Amniotic epithelial cell (primary cell): Measurements from ENCODE around the gene STAB1.

Experiments used
- DNase-seq: peaks from one replicate; pipeline ENCODE4 v3.0.0-alpha.2; 2010; ENCODE audit warnings: low read depth

Gene STAB1

DNA sequence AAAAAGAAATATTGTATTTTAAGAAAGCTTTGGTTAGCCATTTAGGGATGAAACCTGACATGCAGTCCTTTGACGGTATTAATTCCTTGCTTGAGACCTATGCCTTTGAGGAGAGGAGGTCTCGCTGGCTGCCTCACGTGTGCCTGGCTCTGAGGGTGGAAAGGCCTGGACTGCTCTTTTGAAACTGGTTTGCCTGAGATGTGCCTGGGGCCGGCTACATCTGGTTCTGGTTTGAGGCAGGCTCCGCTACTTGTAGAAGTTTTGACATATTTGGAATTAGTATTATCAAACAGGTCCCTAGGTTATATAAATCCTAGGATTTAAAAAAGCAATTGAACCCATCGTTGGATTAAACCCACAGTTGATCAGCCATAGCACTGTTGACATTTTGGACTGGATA is 33.3 kb upstream of the STAB1 start:
- DNase-seq: no peak

DNA sequence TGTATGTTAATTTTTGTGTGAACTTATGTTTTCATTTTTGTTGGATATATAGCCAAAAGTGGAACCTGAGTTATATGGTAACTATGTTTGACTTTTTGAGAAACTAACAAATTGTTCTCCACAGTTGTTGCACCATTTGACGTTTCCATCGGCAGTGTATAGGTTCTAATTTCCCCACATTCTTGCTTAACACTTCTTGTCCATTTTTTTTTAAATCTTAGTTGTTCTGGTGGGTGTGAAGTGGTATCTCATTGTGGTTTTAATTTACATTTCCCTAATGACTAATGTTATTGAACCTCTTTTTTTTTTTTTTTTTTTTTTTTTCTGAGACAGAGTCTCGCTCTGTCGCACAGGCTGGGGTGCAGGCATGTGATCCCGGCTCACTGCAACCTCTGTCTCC is 31.7 kb upstream of the STAB1 start:
- no peak for DNase-seq

DNA sequence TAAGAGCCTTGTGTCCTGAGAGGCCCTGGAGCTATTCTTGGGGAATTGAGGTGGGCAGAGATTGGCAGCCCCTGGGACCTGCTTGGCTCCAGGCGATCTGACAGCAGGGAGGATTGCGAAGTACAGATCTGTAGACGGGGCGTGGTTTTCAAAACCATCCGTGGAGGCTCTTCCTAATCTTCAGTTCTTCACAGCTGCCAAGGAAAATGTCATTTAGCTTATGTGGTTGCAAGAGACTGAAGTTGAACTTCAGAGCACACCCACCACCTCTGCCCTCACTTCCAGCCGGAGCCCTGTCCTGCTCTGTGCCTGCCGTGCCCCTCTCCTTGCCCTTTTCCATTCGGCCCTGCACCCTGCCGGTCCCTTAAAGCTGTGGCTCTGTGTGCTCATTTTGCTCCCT is 26.8 kb upstream of the STAB1 start:
- DNase-seq: peak; percentile 86

DNA sequence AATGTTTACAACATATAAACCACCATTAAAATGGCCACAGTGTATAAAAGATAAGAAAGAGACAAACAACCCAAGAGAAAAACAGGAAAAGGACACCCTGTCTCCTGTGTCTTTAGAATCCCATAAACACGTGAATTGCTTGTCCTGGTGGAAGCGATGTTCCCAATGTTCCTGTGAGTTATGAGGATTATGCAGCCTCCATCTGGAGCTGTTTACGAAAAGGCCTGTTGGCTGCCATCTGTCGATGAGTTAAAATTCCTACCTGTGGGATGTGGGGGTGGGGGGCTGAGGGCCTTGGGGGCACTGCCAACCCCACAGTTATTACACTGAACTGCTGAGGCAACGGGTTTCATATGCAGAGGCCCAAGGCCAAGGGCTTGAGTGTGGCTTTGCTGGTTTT is 26.1 kb upstream of the STAB1 start:
- peak; percentile 74 for DNase-seq

DNA sequence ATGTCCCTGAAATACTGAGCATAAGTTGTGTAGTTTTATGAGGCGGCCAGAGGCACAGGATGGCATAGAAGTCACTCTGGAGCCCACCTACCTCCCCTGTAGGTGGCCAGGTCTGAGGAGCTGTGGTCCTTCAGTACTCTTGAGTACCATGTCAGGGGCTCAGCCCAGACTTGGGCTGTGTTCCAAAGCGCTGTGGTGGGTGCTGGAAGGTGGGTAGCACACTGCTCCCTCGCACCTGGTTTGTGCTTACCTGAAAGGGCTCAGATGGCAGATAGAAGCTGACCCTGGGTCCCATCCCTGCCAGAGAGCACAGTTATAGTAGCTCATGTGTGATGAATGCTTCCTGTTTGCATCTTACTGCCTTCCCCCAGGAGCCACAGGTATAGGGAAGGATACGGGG is 24.2 kb upstream of the STAB1 start:
- no peak for DNase-seq

DNA sequence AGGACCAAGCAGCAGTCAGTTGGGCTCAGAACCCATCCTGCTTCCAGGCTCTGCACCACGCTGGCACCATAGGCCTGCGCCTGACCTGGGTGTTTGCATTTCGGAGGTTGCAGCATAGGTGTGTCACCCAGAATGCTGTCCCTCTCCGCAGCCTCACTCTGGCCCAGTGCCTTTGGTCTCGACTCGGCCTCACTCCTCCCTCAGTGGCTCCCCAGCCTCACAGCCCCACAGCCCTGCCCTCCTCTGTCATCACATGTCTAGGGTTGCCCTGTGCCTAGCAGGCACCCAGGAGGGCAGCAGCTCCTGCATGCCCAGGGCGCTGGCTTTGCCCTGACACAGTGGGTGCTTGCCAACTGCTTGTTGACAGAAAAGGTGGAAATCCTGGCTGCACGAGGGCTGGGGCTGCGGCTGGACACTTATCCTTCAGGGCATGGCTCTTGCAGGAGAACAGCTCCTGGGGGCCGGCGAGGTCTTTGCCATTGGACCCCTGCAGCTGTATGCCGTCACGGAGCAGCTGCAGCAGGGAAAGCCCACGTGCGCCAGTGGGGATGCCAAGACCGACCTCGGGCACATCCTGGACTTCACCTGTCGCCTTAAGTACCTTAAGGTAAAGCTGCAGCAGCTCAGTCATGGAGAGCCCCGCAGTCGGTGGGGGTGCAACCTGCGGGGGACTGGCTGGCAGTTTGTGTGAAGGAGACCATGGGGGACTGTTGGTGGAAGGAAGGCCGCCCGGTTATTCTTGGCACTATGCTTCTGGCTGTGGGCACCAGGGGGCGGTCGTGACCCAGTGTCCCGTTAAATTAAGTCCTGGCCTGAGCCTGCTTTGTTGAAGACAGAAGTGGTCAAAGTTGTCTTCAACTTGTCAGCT is 23.5 kb upstream of the STAB1 start:
- DNase-seq: peak; percentile 59

DNA sequence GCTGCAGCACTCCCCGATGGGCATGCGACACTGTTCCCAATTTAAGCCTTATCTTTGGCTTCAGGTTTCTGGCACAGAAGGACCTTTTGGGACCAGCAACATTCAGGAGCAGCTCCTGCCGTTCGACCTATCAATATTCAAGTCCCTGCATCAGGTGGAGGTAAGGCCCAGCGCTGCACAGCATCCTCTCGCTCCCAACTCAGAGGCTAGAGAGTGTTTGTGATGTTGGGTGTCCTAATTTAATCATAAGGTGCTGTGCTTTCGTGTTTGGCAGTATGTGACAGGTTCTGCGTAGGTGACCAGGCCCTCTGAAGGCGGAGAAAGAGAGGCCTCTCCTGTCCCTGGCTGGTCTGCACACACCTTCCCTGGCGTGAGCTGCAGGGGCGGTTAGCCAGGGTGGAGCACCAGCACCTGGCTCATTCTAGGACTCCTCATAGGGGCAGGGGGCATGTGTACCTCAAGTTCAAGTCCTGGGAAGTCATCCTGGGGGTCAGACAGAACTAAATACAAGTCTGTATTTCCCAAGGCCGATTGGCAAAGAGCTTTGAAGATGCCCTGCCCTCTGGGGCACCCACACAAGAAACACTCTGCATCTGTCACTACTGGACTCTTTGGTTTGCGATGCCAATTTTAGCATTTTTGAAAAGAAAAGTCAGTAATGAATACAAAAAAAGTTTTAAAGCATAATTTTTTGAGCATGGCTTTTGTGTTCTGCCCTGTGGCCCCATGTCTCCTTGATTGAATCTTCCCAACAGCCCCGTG is 22.7 kb upstream of the STAB1 start:
- no peak for DNase-seq

DNA sequence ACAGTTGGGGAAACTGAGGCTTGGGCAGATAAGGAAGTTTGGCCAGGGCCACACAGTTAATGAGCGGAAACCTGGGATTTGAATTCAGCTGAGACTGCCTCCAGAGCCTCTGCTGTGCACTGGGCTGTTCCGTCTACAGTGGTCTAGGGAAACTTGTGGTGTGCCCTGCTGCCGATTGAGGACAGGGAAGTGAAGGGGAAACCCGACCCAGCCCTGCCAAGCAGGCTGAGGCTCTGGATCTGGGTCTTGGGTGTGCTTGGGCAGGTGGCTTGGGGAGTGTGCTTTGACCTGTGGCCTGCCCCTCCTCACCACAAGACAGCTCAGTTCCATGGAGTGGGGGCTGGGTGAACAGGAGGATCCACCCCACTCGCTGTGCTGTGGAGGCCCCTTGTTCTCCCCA is 22.1 kb upstream of the STAB1 start:
- no peak for DNase-seq

DNA sequence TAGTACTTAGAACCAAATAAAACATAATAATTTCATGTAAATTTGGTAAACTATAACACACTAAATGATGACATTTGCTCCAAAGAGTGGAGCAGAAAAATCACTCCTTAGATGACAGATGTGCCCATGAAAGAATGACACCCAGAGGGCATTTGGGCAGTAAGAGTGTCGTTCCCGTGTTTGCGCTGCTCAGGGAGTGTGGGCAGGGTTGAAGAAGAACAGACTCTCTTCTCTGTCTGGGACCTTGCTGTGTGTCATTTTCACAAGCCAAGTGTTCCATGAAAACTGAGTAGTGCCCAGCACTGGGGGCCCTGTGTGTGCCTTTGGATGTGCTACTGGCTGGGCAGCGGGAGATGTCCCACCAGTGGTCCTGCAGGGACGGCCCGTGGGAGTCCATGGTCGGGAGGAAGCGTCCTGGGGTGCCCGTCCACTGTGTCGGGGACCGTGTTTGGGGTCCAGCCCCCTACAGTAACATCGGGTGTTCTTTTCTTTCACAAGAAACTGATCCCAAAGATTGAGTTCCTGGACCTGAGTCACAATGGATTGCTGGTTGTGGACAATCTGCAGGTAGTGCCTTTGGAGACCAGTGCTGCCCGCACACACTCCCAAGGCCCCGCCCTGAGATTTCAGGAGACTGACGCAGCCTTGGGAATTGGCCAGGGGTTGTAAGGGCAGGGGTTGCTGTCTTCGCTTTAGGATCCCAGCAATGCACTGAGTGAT is 17.9 kb upstream of the STAB1 start:
- DNase-seq: no peak

DNA sequence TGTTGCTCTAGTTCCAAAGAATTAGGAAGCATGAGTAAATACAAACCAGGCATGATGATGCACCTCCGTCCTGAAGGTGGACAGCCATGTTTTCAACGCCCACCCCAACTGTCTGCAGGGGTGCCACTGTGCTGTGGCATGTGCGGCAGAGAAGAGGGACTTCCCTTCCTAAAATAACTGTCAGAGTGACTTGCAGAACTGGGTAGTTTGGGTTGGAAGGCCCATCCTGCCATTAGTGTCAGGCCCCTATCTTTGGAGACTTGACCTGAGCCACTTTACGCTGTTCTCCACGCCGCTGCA is 17.4 kb upstream of the STAB1 start:
- no peak for DNase-seq

DNA sequence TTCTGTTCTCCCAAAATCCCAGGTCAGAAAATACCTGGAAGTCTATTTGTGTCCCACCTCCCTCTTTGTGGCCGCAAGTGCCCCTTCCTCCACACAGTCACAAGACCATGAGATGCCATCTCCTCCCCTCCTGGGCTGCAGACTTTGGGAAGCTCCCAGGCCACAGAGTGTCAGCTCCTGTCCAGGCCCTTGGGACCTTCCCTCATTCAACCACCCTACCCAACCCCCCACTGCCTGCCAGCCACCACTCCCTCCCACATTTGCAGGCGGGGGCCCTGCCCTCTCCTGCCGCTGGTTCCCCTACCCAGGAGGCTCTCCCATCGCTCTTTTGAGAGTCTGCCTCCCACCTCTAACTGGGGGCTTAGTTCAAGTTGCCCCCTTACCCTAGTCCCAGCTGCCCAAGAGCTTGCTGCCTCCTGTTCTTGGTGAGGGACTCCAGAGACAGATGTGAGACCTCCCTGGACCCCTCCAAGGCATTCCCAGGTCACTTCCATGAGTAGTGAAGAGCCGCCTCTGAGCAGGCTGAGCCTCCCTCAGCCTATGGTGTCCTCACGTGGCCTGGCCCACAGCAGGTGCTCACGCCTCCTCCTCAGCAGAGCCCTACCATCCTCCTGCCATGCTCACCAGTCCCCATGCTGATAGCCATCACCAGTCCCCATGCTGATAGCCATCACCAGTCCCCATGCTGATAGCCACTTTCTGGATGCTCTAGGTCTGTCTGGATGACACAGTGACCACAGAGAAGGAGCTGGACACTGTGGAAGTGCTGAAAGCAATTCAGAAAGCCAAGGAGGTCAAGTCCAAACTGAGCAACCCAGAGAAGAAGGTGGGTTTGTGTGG is 15.9 kb upstream of the STAB1 start:
- DNase-seq: no peak

DNA sequence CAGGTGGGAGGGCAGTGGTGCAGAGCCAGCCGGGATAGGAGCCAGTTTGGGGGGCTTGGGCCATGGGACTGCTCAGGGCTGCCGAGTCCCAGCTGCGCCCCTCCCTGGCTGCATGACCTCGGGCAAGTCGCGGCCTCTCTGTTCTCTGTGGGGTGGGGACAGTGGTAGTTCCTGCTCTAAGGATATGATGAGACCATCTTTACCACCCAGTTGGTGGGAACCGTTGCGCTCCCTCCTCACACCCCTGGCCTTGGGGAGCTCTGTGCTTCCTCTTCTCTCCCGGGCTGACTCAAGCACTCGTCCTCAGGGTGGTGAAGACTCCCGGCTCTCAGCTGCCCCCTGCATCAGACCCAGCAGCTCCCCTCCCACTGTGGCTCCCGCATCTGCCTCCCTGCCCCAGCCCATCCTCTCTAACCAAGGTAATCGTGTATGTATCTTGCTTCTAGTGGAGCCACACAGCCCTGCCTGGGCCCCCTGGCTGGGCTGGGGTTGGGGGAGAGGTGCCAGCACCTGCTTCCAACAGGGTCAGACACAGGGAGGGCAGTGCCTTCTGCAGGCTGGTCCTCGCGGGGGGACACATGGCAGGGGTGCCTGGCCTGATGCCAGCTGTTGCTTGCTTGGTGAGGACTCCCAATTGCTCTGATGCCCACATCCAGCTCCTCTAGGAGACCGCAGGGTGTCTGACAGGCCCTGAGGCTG is 15.1 kb upstream of the STAB1 start:
- no peak for DNase-seq

DNA sequence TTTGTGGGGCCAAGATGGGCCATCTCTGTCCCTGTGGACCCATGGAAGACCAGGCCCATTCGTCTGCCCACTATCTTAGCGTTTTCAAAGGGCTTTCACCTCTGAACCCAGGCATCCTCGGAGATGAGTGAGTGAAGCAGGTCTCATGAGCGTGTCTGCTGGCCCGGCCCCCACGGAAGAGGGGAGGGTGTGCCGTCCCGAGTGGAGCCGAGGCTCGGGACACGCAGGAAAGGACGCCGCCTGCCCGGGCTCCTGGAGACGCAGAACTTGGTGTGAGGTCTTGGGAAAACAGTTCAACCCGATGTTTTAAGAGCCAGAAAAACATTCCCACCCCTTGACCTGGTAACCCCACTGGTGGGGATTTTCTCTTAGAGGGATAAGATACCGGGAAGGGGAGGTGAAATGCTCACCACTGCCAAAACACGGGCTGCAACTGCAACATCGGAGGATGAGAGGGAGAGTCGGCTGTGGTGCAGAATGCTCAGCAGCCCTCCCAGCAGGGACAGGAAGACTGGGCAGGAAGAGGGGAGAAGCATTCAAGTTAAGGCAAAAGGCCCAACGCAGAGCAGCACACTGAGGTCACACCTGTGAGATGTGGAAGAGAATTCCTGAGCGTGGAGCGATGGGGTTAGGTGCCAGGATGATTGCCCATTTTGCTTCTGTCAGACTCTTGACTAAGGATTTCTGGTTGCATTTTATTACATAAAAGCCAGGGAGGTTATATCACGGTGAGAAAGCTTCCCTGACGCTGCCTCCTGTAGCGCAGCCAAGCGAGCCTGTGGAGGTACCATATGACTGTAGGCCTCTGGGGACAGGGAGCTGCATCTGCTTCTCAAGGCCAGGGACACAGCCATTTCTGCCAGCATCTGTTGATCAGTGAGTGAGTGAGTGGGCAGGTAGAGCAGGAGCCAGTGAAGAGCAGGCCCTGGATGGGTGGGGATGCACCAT is 14.1 kb upstream of the STAB1 start:
- no peak for DNase-seq

DNA sequence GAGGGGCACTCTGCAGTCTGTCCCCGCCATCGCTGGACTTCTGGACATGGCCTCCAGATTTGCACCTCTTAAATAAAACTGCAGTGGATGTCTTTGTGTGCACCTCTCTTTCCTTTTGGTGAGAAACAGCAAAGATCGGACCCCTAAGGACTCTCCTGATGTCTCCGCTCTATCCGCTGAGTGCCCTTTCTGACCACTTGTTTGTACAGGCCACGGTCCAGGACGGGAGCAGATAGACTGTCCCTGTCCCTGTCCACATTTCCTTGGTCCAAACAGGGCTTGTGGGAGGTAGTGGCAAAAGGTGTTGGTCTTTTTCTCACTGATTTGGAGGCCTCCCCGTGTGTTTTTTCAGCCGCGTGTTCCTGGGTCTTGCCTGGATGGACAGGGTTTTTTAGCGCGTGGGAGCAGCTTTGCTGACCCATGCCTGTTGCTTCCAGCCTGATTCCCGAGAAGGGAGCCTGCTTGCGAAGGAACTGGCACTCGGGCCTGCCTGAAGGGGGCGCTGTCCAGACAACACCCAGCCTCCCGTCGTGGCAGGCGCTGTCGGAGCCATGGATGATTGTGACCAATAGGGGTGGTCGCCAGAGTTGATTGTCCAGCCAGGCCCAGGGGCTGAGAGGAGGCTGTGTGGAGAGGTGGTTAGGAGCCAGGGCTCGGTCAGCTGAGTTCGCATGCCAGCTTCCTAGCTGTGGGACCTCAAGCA is 13.2 kb upstream of the STAB1 start:
- DNase-seq: peak; percentile 43

DNA sequence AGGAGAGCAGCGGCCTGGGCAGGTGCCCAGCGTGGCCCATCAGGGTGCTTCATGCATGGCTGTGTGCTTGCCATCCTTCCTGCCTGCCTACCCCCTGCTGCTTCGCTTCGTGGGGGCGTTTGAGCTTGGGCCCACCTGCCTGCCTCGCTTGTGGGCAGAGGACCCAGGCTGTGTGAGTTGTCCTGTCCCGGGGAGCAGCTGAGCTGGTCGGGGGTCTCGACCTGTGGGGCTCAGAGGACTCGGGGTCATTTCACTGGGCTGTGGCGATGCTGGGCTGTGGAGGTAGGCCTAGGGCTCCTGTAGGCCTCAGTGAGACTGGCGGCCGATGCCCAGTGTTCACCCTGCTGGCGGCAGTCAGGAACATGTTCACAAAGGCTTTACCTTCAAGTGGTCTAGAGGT is 12.1 kb upstream of the STAB1 start:
- no peak for DNase-seq

DNA sequence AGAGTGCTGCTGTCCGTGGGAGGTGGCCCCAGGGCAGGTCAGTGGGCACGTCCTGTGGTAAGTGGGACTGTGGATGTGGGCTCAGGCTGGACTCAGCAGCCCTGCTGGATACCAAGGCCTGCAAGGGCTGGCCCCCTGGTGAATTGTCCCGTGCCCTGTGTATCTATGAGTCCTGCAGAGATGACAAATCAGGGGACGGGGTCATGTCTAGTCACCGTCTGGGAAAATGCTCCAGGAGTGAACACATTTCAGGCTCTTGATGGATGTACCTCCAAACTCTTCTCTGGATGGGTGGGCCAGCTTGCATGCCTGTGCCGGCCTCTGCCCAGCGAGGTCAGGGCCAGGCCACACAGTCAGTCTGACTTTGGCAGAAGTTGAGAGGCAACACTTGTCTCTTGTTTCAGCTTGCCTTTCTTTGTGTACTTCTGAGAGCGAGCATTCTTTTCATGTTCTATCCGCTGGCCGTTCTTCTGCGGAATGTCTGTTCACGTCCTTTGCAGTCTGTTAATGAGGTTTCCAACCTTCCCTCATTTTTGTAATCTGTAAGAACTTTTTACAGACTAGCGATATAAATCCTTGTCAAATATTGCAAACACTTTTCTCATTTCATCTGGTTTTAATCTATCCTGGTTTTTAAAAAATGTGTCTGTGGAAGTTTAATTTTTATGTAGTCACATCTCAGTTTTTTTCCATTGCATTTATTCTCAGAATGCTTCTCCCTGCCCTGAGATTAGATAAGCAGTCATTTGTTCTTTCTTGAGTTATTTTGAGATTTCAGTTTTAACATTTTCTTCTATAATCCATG is 11.4 kb upstream of the STAB1 start:
- DNase-seq: peak; percentile 82

DNA sequence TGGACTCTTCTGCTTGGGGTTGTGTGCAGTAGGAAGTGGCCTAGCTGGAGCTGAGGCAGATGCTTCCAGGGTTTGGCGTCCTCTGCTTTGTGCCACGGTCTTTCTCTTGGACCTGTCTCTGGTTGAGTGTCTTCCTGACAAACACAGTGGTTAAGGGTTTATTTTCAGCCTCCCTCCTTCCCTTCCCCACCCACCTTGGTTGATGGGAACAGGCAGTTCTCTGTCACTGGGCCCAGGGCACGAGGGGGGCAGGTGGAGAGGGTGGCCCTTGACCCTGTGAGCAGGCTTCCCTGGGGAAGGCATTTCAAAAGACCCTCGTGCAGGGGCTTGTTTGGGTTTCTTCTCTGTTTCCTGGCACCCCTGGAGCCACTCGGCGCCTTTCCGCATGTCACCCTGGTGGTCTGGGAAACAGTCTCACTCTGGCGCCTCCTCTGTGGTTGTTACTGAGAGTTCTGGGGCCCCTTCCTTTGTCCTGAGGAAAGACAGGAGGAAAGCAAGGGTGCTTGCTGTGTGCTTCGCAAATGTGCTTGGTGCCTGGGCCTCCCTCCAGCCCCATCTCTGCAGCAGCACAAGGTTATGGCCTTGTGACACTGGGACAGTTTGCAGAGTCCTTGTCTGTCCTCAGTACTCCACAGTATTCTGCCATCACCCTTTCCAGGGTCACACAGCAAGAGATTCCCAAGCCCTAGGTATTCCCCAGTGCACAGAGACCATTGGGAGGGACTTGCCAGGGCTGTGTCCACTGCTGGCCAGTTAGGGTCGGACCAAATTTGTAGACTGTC is 10.3 kb upstream of the STAB1 start:
- DNase-seq: no peak
